PC-3 (cell line): ENCODE results near the gene FRMD4B.

ENCODE experiments used
- EZH2 ChIP-seq: fragments of 300-600 bp; sonication (generic); IDR thresholded peaks from one replicate; pipeline ENCODE4 v1.6.1; 2017; ENCODE audit warnings: antibody characterized with exemption, mild to moderate bottlenecking, low read length; ENCODE audit not compliant: unreplicated experiment
- EZH2phosphoT487 ChIP-seq: fragments of 300-600 bp; sonication (generic); IDR thresholded peaks from 2 replicates; pipeline ENCODE4 v1.6.1; 2018; ENCODE audit warnings: mild to moderate bottlenecking, antibody characterized with exemption, low read length, borderline replicate concordance
- TF ChIP-seq, protein P1 (sequence below): fragments of 300-600 bp; sonication (generic); conservative IDR thresholded peaks from 2 replicates; pipeline ENCODE4 v1.5.1; 2017; ENCODE audit warnings: antibody characterized with exemption, low read depth, mild to moderate bottlenecking, low read length

DNA sequence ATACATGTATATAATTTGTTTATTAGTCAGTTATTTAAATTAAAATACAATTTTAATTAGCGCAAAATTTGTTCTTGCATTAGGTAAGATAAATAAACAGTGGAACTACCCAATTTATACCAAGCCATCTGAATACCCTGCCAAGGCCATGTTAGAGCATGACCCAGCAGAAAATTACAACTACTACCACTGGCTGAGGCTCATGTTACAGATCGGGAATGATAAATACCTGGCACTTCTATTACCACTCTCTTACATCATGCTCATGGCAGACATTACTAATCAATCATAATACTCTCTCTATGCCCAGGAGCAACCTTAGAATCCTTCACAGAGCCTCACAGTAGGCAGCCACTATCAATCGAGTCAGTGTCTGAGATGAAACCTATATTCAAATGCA, 242.3 kb downstream of the FRMD4B start:
- TF ChIP-seq, protein P1, sequence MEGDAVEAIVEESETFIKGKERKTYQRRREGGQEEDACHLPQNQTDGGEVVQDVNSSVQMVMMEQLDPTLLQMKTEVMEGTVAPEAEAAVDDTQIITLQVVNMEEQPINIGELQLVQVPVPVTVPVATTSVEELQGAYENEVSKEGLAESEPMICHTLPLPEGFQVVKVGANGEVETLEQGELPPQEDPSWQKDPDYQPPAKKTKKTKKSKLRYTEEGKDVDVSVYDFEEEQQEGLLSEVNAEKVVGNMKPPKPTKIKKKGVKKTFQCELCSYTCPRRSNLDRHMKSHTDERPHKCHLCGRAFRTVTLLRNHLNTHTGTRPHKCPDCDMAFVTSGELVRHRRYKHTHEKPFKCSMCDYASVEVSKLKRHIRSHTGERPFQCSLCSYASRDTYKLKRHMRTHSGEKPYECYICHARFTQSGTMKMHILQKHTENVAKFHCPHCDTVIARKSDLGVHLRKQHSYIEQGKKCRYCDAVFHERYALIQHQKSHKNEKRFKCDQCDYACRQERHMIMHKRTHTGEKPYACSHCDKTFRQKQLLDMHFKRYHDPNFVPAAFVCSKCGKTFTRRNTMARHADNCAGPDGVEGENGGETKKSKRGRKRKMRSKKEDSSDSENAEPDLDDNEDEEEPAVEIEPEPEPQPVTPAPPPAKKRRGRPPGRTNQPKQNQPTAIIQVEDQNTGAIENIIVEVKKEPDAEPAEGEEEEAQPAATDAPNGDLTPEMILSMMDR, result no peak
- TF ChIP-seq EZH2 (no peak), EZH2phosphoT487 (no peak)
